PC-9 (cell line): Measurements from ENCODE around the gene CEP112.

Experiments
- EZH2 ChIP-seq: fragments of 200-600 bp; sonication (generic); IDR thresholded peaks from 2 replicates; pipeline ENCODE4 v1.8.0; 2017; ENCODE audit warnings: antibody characterized with exemption, low read depth
- TF ChIP-seq, protein P1 (sequence below): fragments of 200-600 bp; sonication (generic); conservative IDR thresholded peaks from 2 replicates; pipeline ENCODE4 v1.6.1; 2017; ENCODE audit warnings: mixed run types, antibody characterized with exemption, mild to moderate bottlenecking, moderate library complexity

DNA sequence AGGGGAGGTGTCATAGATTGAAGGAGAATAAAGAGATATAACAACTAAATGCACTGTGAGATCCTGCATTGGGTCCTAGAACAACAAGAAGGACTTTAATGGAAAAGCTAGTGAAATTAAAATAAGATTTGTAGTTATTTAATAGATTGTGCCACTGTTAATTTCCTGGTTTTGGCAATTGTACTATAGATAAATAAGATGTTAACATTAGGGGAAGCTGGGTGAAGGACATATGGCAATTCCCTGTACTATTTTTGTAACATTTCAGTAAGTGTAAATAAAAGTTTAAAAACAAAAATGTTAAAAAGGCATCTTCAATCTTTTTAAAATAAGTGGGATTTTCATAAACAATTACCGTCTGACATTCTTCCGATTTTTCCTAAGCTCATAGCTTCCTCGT lies 372.1 kb downstream of the CEP112 start:
- TF ChIP-seq, protein P1, sequence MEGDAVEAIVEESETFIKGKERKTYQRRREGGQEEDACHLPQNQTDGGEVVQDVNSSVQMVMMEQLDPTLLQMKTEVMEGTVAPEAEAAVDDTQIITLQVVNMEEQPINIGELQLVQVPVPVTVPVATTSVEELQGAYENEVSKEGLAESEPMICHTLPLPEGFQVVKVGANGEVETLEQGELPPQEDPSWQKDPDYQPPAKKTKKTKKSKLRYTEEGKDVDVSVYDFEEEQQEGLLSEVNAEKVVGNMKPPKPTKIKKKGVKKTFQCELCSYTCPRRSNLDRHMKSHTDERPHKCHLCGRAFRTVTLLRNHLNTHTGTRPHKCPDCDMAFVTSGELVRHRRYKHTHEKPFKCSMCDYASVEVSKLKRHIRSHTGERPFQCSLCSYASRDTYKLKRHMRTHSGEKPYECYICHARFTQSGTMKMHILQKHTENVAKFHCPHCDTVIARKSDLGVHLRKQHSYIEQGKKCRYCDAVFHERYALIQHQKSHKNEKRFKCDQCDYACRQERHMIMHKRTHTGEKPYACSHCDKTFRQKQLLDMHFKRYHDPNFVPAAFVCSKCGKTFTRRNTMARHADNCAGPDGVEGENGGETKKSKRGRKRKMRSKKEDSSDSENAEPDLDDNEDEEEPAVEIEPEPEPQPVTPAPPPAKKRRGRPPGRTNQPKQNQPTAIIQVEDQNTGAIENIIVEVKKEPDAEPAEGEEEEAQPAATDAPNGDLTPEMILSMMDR: no peak
- TF ChIP-seq EZH2: no peak
